Lower leg skin (tissue), 3 donors: ENCODE data around the gene TSPO.

Experiments
- POLR2A ChIP-seq, 2 donors: fragments of 450-650 bp; IDR thresholded peaks; one replicate each; pipeline ENCODE4 v1.6.1; 2016 to 2017; ENCODE audit warnings: antibody characterized with exemption in 2 of 2, mild to moderate bottlenecking in 1 of 2, moderate library complexity in 1 of 2
- TF ChIP-seq, protein P1 (sequence below), 3 donors: fragments of 450-650 bp; IDR thresholded peaks; one replicate each; pipeline ENCODE4 v1.5.1; 2016; ENCODE audit warnings: antibody characterized with exemption in 3 of 3, mild to moderate bottlenecking in 3 of 3, moderate library complexity in 2 of 3

DNA sequence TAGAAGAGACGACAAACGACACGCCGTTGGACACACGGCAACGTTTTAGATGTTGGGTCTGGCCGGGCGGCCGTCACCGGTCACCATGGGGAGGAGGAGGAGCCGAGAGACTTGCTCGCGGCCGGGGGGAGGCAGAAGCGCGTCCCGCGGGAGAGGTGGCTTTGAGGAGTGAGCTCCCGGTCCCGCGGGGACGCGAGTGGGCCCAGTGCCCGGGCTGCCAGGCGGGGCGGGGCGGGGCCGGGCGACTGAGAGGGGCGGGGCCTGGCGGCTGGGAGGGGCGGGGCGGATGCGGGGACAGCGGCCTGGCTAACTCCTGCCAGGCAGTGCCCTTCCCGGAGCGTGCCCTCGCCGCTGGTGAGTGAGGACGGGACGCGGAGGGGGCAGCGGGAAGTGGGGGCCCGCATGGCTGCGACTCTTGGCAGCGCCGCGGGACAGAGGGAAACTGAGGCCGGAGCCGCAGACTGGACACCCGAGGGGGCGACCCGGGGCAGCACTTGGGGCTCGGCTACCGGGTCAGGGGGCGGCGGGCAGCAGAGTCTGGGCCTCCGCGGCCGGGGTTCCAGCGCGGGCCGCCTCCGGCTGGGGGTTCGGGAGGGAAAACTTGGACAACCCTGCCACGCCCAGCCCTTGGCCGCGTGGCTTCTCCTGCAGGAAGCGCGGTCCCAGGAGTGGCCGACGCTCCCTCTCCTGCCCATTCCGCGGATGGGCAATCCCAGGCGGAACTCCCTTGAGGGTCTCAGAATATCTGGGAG lies at the start of gene TSPO:
- TF ChIP-seq, protein P1, sequence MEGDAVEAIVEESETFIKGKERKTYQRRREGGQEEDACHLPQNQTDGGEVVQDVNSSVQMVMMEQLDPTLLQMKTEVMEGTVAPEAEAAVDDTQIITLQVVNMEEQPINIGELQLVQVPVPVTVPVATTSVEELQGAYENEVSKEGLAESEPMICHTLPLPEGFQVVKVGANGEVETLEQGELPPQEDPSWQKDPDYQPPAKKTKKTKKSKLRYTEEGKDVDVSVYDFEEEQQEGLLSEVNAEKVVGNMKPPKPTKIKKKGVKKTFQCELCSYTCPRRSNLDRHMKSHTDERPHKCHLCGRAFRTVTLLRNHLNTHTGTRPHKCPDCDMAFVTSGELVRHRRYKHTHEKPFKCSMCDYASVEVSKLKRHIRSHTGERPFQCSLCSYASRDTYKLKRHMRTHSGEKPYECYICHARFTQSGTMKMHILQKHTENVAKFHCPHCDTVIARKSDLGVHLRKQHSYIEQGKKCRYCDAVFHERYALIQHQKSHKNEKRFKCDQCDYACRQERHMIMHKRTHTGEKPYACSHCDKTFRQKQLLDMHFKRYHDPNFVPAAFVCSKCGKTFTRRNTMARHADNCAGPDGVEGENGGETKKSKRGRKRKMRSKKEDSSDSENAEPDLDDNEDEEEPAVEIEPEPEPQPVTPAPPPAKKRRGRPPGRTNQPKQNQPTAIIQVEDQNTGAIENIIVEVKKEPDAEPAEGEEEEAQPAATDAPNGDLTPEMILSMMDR (IDR thresholded peaks at IDR 0.05): no peak
- TF ChIP-seq POLR2A (IDR thresholded peaks at IDR 0.05): no peak
